Stimulated activated CD4-positive, alpha-beta T cell treated with anti-CD3 and anti-CD28 coated beads, Interleukin-2, amount 100 ng/mL, for 48 hours (primary cell): ENCODE measurements around the gene COX7A1.
"Not testable (repeated sequence)": the region's sequence is repeated elsewhere in the genome, so short reads cannot be mapped to it uniquely, and the experiment has no call there.

ENCODE experiments used
- DNase-seq, 2 donors: peaks; one replicate each; pipeline ENCODE4 v3.0.0-alpha.2; 2020

The COX7A1 gene

GRCh38 chr19:36152352-36153091, at the start of gene COX7A1:
Gene COX7A1 (minus strand): TSS chr19:36152447. CDS start chr19:36152407, 40 bp downstream.
- DNase-seq: no peak

GRCh38 chr19:36201684-36202083, 49.4 kb upstream of the COX7A1 start:
- no peak for DNase-seq

GRCh38 chr19:36198119-36198518, 45.9 kb upstream of the COX7A1 start:
- DNase-seq: no peak

GRCh38 chr19:36196249-36196648, 44.0 kb upstream of the COX7A1 start:
- DNase-seq: no peak

GRCh38 chr19:36186722-36187121, 34.5 kb upstream of the COX7A1 start:
- not testable (repeated sequence) for DNase-seq

GRCh38 chr19:36183245-36183628, 31.0 kb upstream of the COX7A1 start:
- DNase-seq: no peak

- DNase-seq: no peak
These were observed 30.5 kb upstream of the COX7A1 start for GRCh38 chr19:36182612-36183244.

GRCh38 chr19:36179077-36179476, 26.8 kb upstream of the COX7A1 start:
- not testable (repeated sequence) for DNase-seq

GRCh38 chr19:36173846-36174245, 21.6 kb upstream of the COX7A1 start:
- not testable (repeated sequence) for DNase-seq

GRCh38 chr19:36172852-36173251, 20.6 kb upstream of the COX7A1 start:
- no peak for DNase-seq

- DNase-seq: no peak
These were observed 17.0 kb upstream of the COX7A1 start for GRCh38 chr19:36169084-36169760.

GRCh38 chr19:36163813-36164212, 11.6 kb upstream of the COX7A1 start:
- DNase-seq: no peak

GRCh38 chr19:36160821-36161596, 8.8 kb upstream of the COX7A1 start:
- no peak for DNase-seq

GRCh38 chr19:36153126-36153525, 879 bp upstream of the COX7A1 start:
- DNase-seq: no peak

- DNase-seq: no peak
These were observed 262 bp downstream of the COX7A1 start for GRCh38 chr19:36152019-36152351.

GRCh38 chr19:36151144-36152018, 866 bp downstream of the COX7A1 start:
- no peak for DNase-seq

- no peak for DNase-seq
These were observed 1.7 kb downstream of the COX7A1 start for GRCh38 chr19:36150586-36150985.

- no peak for DNase-seq
These were observed 2.4 kb downstream of the COX7A1 start for GRCh38 chr19:36149673-36150406.

GRCh38 chr19:36144624-36145023, 7.6 kb downstream of the COX7A1 start:
- DNase-seq: no peak

- no peak for DNase-seq
These were observed 9.8 kb downstream of the COX7A1 start for GRCh38 chr19:36142496-36142895.

GRCh38 chr19:36142046-36142445, 10.2 kb downstream of the COX7A1 start:
- DNase-seq: no peak
